Neutrophil (primary cell): ENCODE measurements around the gene MFAP2.

Experiments used
- H3K27ac ChIP-seq: fragments of 200-600 bp; sonication (generic); 2 replicates; pipeline ENCODE4 v1.5.1; 2016; ENCODE audit warnings: mild to moderate bottlenecking, moderate library complexity
- H3K27me3 ChIP-seq: fragments of 200-600 bp; sonication (generic); 2 replicates; pipeline ENCODE4 v1.6.0; 2016; ENCODE audit warnings: mild to moderate bottlenecking
- H3K36me3 ChIP-seq: fragments of 200-600 bp; sonication (generic); 2 replicates; pipeline ENCODE4 v1.5.1; 2017
- H3K4me1 ChIP-seq, 2 experiments: fragments of 200-600 bp in 1 of 2; sonication (generic) in 1 of 2; 1 replicate in 1 of 2; 2 replicates in 1 of 2; pipeline versions ENCODE4 v1.5.1 to v1.6.1; 2013 to 2016; ENCODE audit warnings: low read depth in 1 of 2, low read length in 1 of 2, mild to moderate bottlenecking in 1 of 2, moderate library complexity in 1 of 2; ENCODE audit not compliant: control insufficient read depth in 1 of 2, insufficient read depth in 1 of 2
- H3K4me3 ChIP-seq, 2 experiments: fragments of 200-600 bp in 1 of 2; sonication (generic) in 1 of 2; 1 replicate in 1 of 2; 2 replicates in 1 of 2; pipeline ENCODE4 v1.5.1; 2013 to 2016; ENCODE audit warnings: low read depth in 1 of 2, low read length in 1 of 2, mild to moderate bottlenecking in 1 of 2, moderate library complexity in 1 of 2
- H3K9me3 ChIP-seq: fragments of 200-600 bp; sonication (generic); 2 replicates; pipeline ENCODE4 v1.5.1; 2016
- CTCF ChIP-seq: fragments of 200-600 bp; sonication (generic); IDR thresholded peaks from 2 replicates; pipeline ENCODE4 v1.5.1; 2016; ENCODE audit warnings: antibody characterized with exemption

Gene MFAP2

GRCh38 chr1:16980473-16981268, at the start of gene MFAP2:
MFAP2 (minus strand) TSS chr1:16980620; CDS start chr1:16978273, 2,347 bp downstream.
- Histone ChIP-seq H3K36me3 (peaks cover 12% of the 10 kb centered on the region), H3K4me3 (no peak within 1 kb of the TSS), H3K9me3 (no peaks in the 10 kb centered on the region), H3K27ac (no peak within 1 kb of the TSS), H3K27me3 (peaks cover 58% of the 10 kb centered on the region), H3K4me1 (peaks cover 0 to 3% of the 10 kb centered on the region in 2 experiments)
- TF ChIP-seq CTCF = no peak

DNA sequence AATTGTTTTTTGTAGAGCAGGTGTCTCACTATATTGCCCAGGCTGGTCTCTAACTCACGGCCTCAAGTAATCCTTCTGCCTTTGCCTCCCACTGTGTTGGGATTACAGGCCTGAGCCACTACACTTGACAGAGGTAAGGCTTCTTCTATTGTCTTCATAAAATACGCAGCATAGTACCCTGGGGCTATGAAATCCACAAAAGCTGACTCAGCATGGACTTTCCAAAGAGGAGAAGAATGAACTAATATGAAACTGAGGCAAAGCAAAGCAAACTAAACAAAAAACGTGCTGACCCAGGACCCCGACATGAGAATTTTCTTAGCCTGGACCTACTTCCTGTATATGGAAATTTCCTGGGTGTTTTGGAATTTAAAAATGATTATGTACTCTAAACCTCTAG, 49.8 kb upstream of the MFAP2 start:
- Histone ChIP-seq H3K4me1 (no peaks in the 10 kb centered on the region), H3K9me3 (no peaks in the 10 kb centered on the region), H3K27ac (no peak overlapping the region), H3K4me3 (no peak overlapping the region), H3K27me3 (no peaks in the 10 kb centered on the region), H3K36me3 (peaks cover 76% of the 10 kb centered on the region)
- no peak for TF ChIP-seq CTCF

DNA sequence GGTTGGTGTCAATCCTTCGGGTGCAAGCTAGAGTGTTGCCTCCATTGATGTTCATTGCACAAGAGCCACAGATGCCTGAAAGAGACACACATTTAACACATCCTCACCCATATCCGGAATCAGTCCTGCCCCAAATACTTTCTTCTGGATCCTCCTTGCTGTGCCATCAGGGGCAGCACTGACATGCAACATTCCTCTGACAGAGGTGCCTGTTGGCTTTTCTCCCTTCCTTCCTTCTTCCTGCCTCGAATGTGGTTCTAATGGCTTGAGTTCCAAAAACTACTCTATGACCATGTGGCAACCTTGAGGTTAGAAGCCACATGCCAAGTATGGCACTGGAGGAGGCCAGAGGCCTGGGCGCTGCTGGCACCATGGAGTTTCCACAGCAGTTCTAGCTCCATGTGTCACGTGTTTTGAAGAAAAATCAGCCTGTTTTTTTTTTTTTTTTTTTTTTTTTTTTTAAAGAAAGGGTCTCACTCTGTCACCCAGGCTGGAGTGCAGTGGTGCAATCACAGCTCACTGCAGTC, 48.3 kb upstream of the MFAP2 start:
- H3K36me3 ChIP-seq = peaks cover 86% of the 10 kb centered on the region
- TF ChIP-seq CTCF = no peak
- H3K27ac ChIP-seq = no peak overlapping the region
- peaks cover under 1 to 2% of the 10 kb centered on the region in 2 experiments for H3K4me1 ChIP-seq
- no peaks in the 10 kb centered on the region for H3K9me3 ChIP-seq
- no peaks in the 10 kb centered on the region for H3K27me3 ChIP-seq
- H3K4me3 ChIP-seq = no peak overlapping the region

DNA sequence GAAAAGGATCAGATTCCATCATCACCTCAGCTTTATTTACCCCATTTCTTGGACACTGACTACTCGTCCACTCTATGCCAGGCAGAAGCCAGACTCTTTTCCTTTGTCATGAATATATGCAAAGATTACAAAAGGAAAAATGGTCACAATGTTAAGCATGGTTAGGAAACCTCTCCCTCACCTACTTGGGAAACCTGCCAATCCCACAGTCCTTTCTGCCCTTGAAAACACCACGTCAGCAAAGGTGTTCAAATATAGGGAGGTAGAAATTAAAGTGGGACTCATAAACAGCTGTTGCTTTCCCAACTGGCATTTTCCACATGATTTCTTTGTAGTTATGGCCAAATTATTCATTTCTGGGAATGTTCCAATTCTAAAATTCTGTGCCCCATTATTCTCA, 47.5 kb upstream of the MFAP2 start:
- Histone ChIP-seq H3K36me3 (peaks cover 87% of the 10 kb centered on the region), H3K27me3 (no peaks in the 10 kb centered on the region)

GRCh38 chr1:17027403-17027802, 47.0 kb upstream of the MFAP2 start:
- H3K4me3 ChIP-seq = no peak overlapping the region
- peaks cover 87% of the 10 kb centered on the region for H3K36me3 ChIP-seq
- no peak for TF ChIP-seq CTCF
- peaks cover 9 to 11% of the 10 kb centered on the region in 2 experiments for H3K4me1 ChIP-seq
- no peaks in the 10 kb centered on the region for H3K27me3 ChIP-seq
- no peaks in the 10 kb centered on the region for H3K9me3 ChIP-seq
- H3K27ac ChIP-seq = peak overlapping the region; percentile 28

More for the DNA sequence above, 47.5 kb upstream of the MFAP2 start:
- Histone ChIP-seq H3K9me3 (no peaks in the 10 kb centered on the region), H3K4me1 (peaks cover 9 to 11% of the 10 kb centered on the region in 2 experiments), H3K4me3 (no peak overlapping the region), H3K27ac (peak overlapping the region; percentile 28)
- no peak for TF ChIP-seq CTCF
